Measurements from ENCODE around the gene AHDC1.
A peak's percentile ranks its signal among the peaks of the same experiment; 100 is the strongest.

Gene AHDC1

GRCh38 chr1:27526569-27527222 is 77.2 kb downstream of the AHDC1 start:
- FAIRE-seq: no peak
- no peak for DNase-seq (ENCODE audit: insufficient read length, low spot score)
- no peak for TF ChIP-seq CTCF (IDR thresholded peaks at IDR 0.05; ENCODE audit: insufficient read depth, missing control alignments)

- no peak for FAIRE-seq
- TF ChIP-seq CTCF (IDR thresholded peaks at IDR 0.05; ENCODE audit: insufficient read depth, missing control alignments): no peak
- no peak for DNase-seq (ENCODE audit: insufficient read length, low spot score)
Measured at GRCh38 chr1:27525296-27526272, 78.4 kb downstream of the AHDC1 start.

GRCh38 chr1:27523337-27524020 is 80.5 kb downstream of the AHDC1 start:
- no peak for DNase-seq (ENCODE audit: insufficient read length, low spot score)
- FAIRE-seq: no peak

GRCh38 chr1:27522432-27523336 is 81.3 kb downstream of the AHDC1 start:
- DNase-seq (ENCODE audit: insufficient read length, low spot score) (no peak), FAIRE-seq (no peak)

More at GRCh38 chr1:27523337-27524020, 80.5 kb downstream of the AHDC1 start:
- TF ChIP-seq CTCF (IDR thresholded peaks at IDR 0.05; ENCODE audit: insufficient read depth, missing control alignments): no peak

GRCh38 chr1:27521861-27522431 is 82.0 kb downstream of the AHDC1 start:
- FAIRE-seq (no peak), DNase-seq (ENCODE audit: insufficient read length, low spot score) (no peak)
- TF ChIP-seq CTCF (IDR thresholded peaks at IDR 0.05; ENCODE audit: insufficient read depth, missing control alignments): no peak

More at GRCh38 chr1:27522432-27523336, 81.3 kb downstream of the AHDC1 start:
- TF ChIP-seq CTCF (IDR thresholded peaks at IDR 0.05; ENCODE audit: insufficient read depth, missing control alignments): peak; percentile 3

- TF ChIP-seq CTCF (IDR thresholded peaks at IDR 0.05; ENCODE audit: insufficient read depth, missing control alignments): no peak
- DNase-seq (ENCODE audit: insufficient read length, low spot score): no peak
- FAIRE-seq: no peak
Measured at GRCh38 chr1:27521336-27521831, 82.6 kb downstream of the AHDC1 start.
